Measurements from ENCODE around the gene CDH11. TPM values are rescaled to one million over a fixed set of nuclear protein-coding genes. Genes with fewer than 3 reads are reported as not detected.

The CDH11 gene
- total RNA-seq, 1 experiment from 2014 or later, result not detected

DNA sequence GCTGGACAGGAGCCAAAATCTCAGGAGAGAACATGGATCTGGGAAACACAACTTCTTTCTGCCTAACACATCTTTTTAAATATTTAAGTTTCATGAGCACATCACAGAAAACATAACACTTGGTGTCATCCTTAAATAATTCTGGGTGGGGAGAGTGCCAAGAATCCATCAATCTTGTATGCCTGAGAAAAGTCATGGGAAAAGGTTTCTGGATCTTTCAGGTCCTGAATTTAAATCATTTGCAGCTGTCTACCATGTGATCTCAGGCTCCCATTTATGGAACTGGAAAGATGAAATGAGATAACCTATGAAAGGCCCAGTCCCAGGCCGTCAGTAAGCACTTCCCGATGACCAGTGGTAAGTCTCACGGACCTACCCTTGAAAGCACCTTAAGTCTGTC, 15.1 kb downstream of the CDH11 start:
- Histone ChIP-seq H3K36me3 (ENCODE audit: insufficient read depth, low read length) (no peaks in the 10 kb centered on the region), H3K4me2 (ENCODE audit: low read depth, low read length, poor library complexity, severe bottlenecking) (no peak overlapping the region), H4K20me1 (ENCODE audit: insufficient read depth, low read depth, low read length) (no peaks in the 10 kb centered on the region), H3K79me2 (ENCODE audit: low read length) (no peaks in the 10 kb centered on the region), H3K9me2 (replicated peaks; ENCODE audit: insufficient read depth, low read length) (0 out of 2 replicates have a peak, but pooled peaks cover 3% of the 10 kb centered on the region), H3K9ac (ENCODE audit: low read length) (no peak overlapping the region), H3K4me1 (ENCODE audit: low read length) (no peaks in the 10 kb centered on the region), H3K4me3 (ENCODE audit: low read length) (no peak overlapping the region), H3K27ac (ENCODE audit: low read length) (no peak overlapping the region), H3K9me3 (ENCODE audit: low read length) (no peaks in the 10 kb centered on the region), H3K27me3 (ENCODE audit: low read length) (no peaks in the 10 kb centered on the region), H2AFZ (ENCODE audit: low read length) (no peak overlapping the region)
- no peak for DNase-seq

DNA sequence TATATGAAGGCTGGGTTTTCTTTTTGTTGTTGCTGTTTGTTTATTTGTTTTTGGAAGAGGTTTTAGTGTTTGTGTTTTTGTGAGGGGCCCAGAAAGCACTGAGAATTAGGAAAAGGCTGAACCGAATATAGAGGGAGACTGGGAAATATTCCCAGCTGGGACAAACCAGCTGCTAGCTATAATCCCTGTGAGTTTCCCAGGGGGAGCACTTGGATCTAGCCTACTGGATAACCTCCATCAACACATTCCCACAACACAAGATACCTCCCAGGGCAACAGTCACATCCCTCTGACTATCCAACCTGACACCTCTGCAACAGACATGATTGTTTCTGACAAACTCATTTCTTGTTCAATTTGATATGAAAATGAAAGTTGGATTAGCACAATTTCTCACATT, 16.7 kb downstream of the CDH11 start:
- 0 out of 2 replicates have a peak, but pooled peaks cover 3% of the 10 kb centered on the region for H3K9me2 ChIP-seq (replicated peaks; ENCODE audit: insufficient read depth, low read length)
- no peak overlapping the region for H3K27ac ChIP-seq (ENCODE audit: low read length)
- no peaks in the 10 kb centered on the region for H3K4me1 ChIP-seq (ENCODE audit: low read length)
- DNase-seq, result no peak
- H4K20me1 ChIP-seq (ENCODE audit: insufficient read depth, low read depth, low read length), result no peaks in the 10 kb centered on the region
- no peak overlapping the region for H3K9ac ChIP-seq (ENCODE audit: low read length)
- no peak overlapping the region for H3K4me2 ChIP-seq (ENCODE audit: low read depth, low read length, poor library complexity, severe bottlenecking)
- H3K9me3 ChIP-seq (ENCODE audit: low read length), result no peaks in the 10 kb centered on the region
- no peaks in the 10 kb centered on the region for H3K36me3 ChIP-seq (ENCODE audit: insufficient read depth, low read length)
- no peak overlapping the region for H2AFZ ChIP-seq (ENCODE audit: low read length)
- H3K4me3 ChIP-seq (ENCODE audit: low read length), result no peak overlapping the region
- no peaks in the 10 kb centered on the region for H3K27me3 ChIP-seq (ENCODE audit: low read length)
- H3K79me2 ChIP-seq (ENCODE audit: low read length), result no peaks in the 10 kb centered on the region

DNA sequence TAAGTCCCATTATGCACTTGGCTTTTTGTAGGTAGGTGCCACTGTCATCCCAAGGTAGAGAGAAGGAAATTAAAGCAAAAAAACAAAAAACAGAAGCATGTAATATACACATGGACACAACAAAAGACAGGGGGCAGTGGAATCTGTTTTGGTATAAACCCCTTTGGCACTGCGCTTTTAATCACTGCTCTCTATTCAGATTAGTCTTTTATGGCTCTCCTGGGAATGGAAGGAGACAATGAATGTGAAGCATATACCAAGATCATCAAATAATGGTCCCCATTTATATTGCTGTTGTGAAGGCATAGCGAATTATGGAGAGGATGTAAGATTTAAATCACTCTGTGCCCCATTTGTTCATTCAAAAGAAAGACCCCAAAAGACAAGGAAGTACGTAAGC, 17.4 kb downstream of the CDH11 start:
- Histone ChIP-seq H3K9me2 (replicated peaks; ENCODE audit: insufficient read depth, low read length) (0 out of 2 replicates have a peak, but pooled peaks cover 3% of the 10 kb centered on the region), H3K4me3 (ENCODE audit: low read length) (no peak overlapping the region)

DNA sequence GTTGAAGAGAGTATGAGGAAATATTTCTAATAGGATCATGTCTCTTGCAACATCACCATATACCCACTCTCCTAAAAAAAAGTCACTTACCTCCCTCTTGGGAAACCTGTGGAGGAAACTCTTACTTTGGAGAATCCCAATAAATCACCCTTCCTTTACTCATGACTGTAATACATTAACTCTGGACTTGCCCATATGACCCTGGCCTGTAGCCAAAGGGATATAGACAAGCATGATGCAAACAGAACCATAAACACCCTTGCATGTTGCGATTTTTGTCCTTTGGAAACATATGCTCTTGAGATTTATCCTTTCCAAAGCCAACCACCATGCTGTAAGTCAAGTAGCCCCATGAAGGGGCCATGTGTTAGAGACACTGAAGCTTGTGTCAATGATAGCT, 19.5 kb downstream of the CDH11 start:
- H3K79me2 ChIP-seq (ENCODE audit: low read length), result no peaks in the 10 kb centered on the region
- H3K27me3 ChIP-seq (ENCODE audit: low read length), result no peaks in the 10 kb centered on the region

More for the DNA sequence above, 17.4 kb downstream of the CDH11 start:
- Histone ChIP-seq H3K9ac (ENCODE audit: low read length) (no peak overlapping the region), H3K9me3 (ENCODE audit: low read length) (no peaks in the 10 kb centered on the region), H3K4me2 (ENCODE audit: low read depth, low read length, poor library complexity, severe bottlenecking) (no peak overlapping the region), H3K4me1 (ENCODE audit: low read length) (no peaks in the 10 kb centered on the region), H3K27me3 (ENCODE audit: low read length) (no peaks in the 10 kb centered on the region), H2AFZ (ENCODE audit: low read length) (no peak overlapping the region), H3K27ac (ENCODE audit: low read length) (no peak overlapping the region), H3K36me3 (ENCODE audit: insufficient read depth, low read length) (no peaks in the 10 kb centered on the region), H3K79me2 (ENCODE audit: low read length) (no peaks in the 10 kb centered on the region), H4K20me1 (ENCODE audit: insufficient read depth, low read depth, low read length) (no peaks in the 10 kb centered on the region)
- DNase-seq, result no peak

DNA sequence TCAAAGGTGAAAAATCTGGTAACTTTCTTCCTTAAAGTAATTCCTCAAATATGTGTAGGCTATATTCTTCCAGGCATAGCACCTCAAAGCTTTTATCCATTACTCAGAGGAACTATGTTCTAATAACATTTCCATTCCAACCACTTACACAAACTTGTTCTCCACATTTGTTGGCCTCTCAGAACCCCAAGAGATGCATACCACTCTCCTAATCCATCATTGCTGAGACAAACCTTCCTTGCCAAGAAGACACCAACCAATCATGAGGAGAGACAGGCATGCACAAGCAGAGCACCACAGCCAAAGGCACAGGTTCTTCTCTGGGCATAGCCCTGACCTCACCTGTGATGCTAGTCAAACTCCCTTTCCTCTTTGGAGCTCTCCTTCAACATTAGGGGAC, 20.9 kb downstream of the CDH11 start:
- no peaks in the 10 kb centered on the region for H3K79me2 ChIP-seq (ENCODE audit: low read length)
- DNase-seq, result no peak
- no peak overlapping the region for H3K27ac ChIP-seq (ENCODE audit: low read length)
- no peak overlapping the region for H2AFZ ChIP-seq (ENCODE audit: low read length)
- no peaks in the 10 kb centered on the region for H3K27me3 ChIP-seq (ENCODE audit: low read length)
- no peak overlapping the region for H3K4me3 ChIP-seq (ENCODE audit: low read length)
- H3K36me3 ChIP-seq (ENCODE audit: insufficient read depth, low read length), result no peaks in the 10 kb centered on the region
- no peaks in the 10 kb centered on the region for H3K9me3 ChIP-seq (ENCODE audit: low read length)
- H3K4me2 ChIP-seq (ENCODE audit: low read depth, low read length, poor library complexity, severe bottlenecking), result no peak overlapping the region
- H3K9ac ChIP-seq (ENCODE audit: low read length), result no peak overlapping the region
- 0 out of 2 replicates have a peak, but pooled peaks cover 3% of the 10 kb centered on the region for H3K9me2 ChIP-seq (replicated peaks; ENCODE audit: insufficient read depth, low read length)
- no peaks in the 10 kb centered on the region for H4K20me1 ChIP-seq (ENCODE audit: insufficient read depth, low read depth, low read length)
- H3K4me1 ChIP-seq (ENCODE audit: low read length), result no peaks in the 10 kb centered on the region

More for the DNA sequence above, 19.5 kb downstream of the CDH11 start:
- Histone ChIP-seq H3K9me2 (replicated peaks; ENCODE audit: insufficient read depth, low read length) (0 out of 2 replicates have a peak, but pooled peaks cover 3% of the 10 kb centered on the region), H3K27ac (ENCODE audit: low read length) (no peak overlapping the region), H4K20me1 (ENCODE audit: insufficient read depth, low read depth, low read length) (no peaks in the 10 kb centered on the region), H3K9me3 (ENCODE audit: low read length) (no peaks in the 10 kb centered on the region), H3K9ac (ENCODE audit: low read length) (no peak overlapping the region), H3K4me1 (ENCODE audit: low read length) (no peaks in the 10 kb centered on the region), H2AFZ (ENCODE audit: low read length) (no peak overlapping the region), H3K4me3 (ENCODE audit: low read length) (no peak overlapping the region), H3K36me3 (ENCODE audit: insufficient read depth, low read length) (no peaks in the 10 kb centered on the region), H3K4me2 (ENCODE audit: low read depth, low read length, poor library complexity, severe bottlenecking) (no peak overlapping the region)
- no peak for DNase-seq

DNA sequence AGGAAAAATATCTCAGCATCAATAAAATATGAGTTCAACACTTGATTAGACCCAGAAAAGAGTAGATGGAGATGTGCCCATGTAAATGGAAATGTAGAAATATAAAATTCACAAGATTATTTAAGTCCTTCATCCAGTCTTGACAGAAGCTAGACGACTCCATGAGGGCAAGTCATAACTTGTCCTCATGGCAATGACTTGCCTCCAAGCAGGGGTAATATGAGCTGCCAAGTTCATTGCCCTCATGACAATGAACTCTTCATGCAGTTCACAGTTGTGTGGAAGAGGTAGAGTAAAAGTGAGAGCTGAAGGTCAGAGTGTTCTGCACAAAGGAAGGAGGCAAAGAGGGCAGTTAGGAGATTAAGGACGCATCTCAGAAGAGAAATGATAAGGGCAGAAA, 22.3 kb downstream of the CDH11 start:
- Histone ChIP-seq H2AFZ (ENCODE audit: low read length) (no peak overlapping the region), H3K27me3 (ENCODE audit: low read length) (no peaks in the 10 kb centered on the region), H3K27ac (ENCODE audit: low read length) (no peak overlapping the region), H3K9me3 (ENCODE audit: low read length) (no peaks in the 10 kb centered on the region), H3K9ac (ENCODE audit: low read length) (no peak overlapping the region), H3K9me2 (replicated peaks; ENCODE audit: insufficient read depth, low read length) (0 out of 2 replicates have a peak, but pooled peaks cover 3% of the 10 kb centered on the region), H3K4me3 (ENCODE audit: low read length) (no peak overlapping the region), H3K4me2 (ENCODE audit: low read depth, low read length, poor library complexity, severe bottlenecking) (no peak overlapping the region), H4K20me1 (ENCODE audit: insufficient read depth, low read depth, low read length) (no peaks in the 10 kb centered on the region), H3K79me2 (ENCODE audit: low read length) (no peaks in the 10 kb centered on the region), H3K4me1 (ENCODE audit: low read length) (no peaks in the 10 kb centered on the region), H3K36me3 (ENCODE audit: insufficient read depth, low read length) (no peaks in the 10 kb centered on the region)
- no peak for DNase-seq

DNA sequence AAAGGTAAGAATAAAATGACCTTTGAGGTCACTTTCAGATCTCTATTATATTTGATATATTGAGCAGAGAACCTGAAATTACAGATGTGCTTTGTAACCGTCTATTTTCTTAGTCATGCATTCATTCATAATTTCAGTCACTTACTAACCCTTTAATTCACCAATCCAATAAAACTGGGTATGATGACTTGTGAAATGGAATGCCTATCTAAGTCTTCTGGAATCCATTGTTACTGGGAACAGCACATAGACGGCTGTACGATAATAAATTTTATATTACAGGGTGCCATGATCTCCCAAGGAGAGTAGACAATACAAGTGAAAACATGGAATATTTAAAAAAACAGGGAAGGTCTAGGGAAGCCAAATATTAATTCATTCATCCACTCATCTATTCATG, 22.9 kb downstream of the CDH11 start:
- no peaks in the 10 kb centered on the region for H4K20me1 ChIP-seq (ENCODE audit: insufficient read depth, low read depth, low read length)
- no peak overlapping the region for H3K9ac ChIP-seq (ENCODE audit: low read length)
- DNase-seq, result no peak
- no peaks in the 10 kb centered on the region for H3K36me3 ChIP-seq (ENCODE audit: insufficient read depth, low read length)
- no peaks in the 10 kb centered on the region for H3K4me1 ChIP-seq (ENCODE audit: low read length)
- H3K9me3 ChIP-seq (ENCODE audit: low read length), result no peaks in the 10 kb centered on the region
- no peak overlapping the region for H3K27ac ChIP-seq (ENCODE audit: low read length)
- H3K4me3 ChIP-seq (ENCODE audit: low read length), result no peak overlapping the region
- 0 out of 2 replicates have a peak, but pooled peaks cover 3% of the 10 kb centered on the region for H3K9me2 ChIP-seq (replicated peaks; ENCODE audit: insufficient read depth, low read length)
- no peaks in the 10 kb centered on the region for H3K79me2 ChIP-seq (ENCODE audit: low read length)
- H2AFZ ChIP-seq (ENCODE audit: low read length), result no peak overlapping the region
- no peak overlapping the region for H3K4me2 ChIP-seq (ENCODE audit: low read depth, low read length, poor library complexity, severe bottlenecking)
- no peaks in the 10 kb centered on the region for H3K27me3 ChIP-seq (ENCODE audit: low read length)

DNA sequence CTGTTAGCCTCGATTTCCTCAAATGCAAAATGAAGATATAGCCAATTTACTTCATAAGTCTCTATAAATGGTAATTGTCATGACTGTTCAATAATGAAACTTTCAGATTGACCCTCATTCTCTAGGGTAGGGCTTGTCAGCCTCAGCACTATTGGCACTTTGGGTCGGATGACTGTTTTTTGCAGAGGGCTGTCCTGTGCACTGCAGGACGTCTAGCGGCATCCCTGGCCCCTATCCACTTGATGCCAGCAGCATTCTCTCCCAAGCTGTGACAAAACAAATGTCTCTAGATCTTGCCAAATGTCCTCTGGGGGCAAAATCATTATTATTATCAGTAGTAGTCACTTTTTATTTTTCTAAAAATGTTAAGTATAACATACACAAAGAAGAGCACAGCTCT, 24.6 kb downstream of the CDH11 start:
- no peaks in the 10 kb centered on the region for H3K4me1 ChIP-seq (ENCODE audit: low read length)
- H4K20me1 ChIP-seq (ENCODE audit: insufficient read depth, low read depth, low read length), result no peaks in the 10 kb centered on the region
- no peaks in the 10 kb centered on the region for H3K79me2 ChIP-seq (ENCODE audit: low read length)
- no peak overlapping the region for H3K27ac ChIP-seq (ENCODE audit: low read length)
- H3K4me2 ChIP-seq (ENCODE audit: low read depth, low read length, poor library complexity, severe bottlenecking), result no peak overlapping the region
- H3K4me3 ChIP-seq (ENCODE audit: low read length), result no peak overlapping the region
- H2AFZ ChIP-seq (ENCODE audit: low read length), result no peak overlapping the region
- DNase-seq, result no peak
- H3K9me3 ChIP-seq (ENCODE audit: low read length), result no peaks in the 10 kb centered on the region
- 0 out of 2 replicates have a peak, but pooled peaks cover under 1% of the 10 kb centered on the region for H3K9me2 ChIP-seq (replicated peaks; ENCODE audit: insufficient read depth, low read length)
- no peaks in the 10 kb centered on the region for H3K36me3 ChIP-seq (ENCODE audit: insufficient read depth, low read length)
- no peaks in the 10 kb centered on the region for H3K27me3 ChIP-seq (ENCODE audit: low read length)
- H3K9ac ChIP-seq (ENCODE audit: low read length), result no peak overlapping the region

DNA sequence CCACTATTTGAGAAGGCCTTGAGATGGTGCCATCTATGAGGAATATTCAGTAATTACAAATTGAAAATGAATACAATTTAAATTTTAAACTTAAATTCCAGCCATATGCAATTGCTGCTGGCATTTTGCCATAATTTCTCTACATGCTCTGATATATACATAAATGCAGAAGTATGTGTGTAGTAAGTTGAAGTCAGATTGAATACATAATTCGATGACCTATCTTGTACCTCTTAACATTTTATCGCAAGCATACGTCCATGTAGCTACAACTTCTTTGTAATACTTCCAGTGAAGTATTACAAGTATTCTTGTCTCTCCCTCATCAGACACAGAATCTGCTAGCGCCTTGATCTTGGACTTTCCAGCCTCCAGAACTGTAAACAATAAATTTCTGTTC, 26.0 kb downstream of the CDH11 start:
- H3K9ac ChIP-seq (ENCODE audit: low read length), result no peak overlapping the region
- DNase-seq, result no peak
- H3K27me3 ChIP-seq (ENCODE audit: low read length), result no peaks in the 10 kb centered on the region
- no peaks in the 10 kb centered on the region for H3K9me2 ChIP-seq (replicated peaks; ENCODE audit: insufficient read depth, low read length)
- no peaks in the 10 kb centered on the region for H4K20me1 ChIP-seq (ENCODE audit: insufficient read depth, low read depth, low read length)
- H2AFZ ChIP-seq (ENCODE audit: low read length), result no peak overlapping the region
- H3K4me3 ChIP-seq (ENCODE audit: low read length), result no peak overlapping the region
- no peaks in the 10 kb centered on the region for H3K9me3 ChIP-seq (ENCODE audit: low read length)
- H3K79me2 ChIP-seq (ENCODE audit: low read length), result no peaks in the 10 kb centered on the region
- no peaks in the 10 kb centered on the region for H3K36me3 ChIP-seq (ENCODE audit: insufficient read depth, low read length)
- H3K4me2 ChIP-seq (ENCODE audit: low read depth, low read length, poor library complexity, severe bottlenecking), result no peak overlapping the region
- no peaks in the 10 kb centered on the region for H3K4me1 ChIP-seq (ENCODE audit: low read length)
- no peak overlapping the region for H3K27ac ChIP-seq (ENCODE audit: low read length)

All from Karpas-422 (cell line).